Spleen (tissue), 11 donors: ENCODE data around the gene RIC8B. TPM values are rescaled to one million over a fixed set of nuclear protein-coding genes. Genes with fewer than 3 reads are reported as not detected.

ENCODE experiments used
- DNase-seq: peaks from one replicate; pipeline ENCODE4 v3.0.0-alpha.2; 2020
- H3K27ac ChIP-seq, 8 donors: fragments of 200-600 bp; sonication (generic) in 7 of 8; 1 replicate in 4 of 8; 2 replicates in 4 of 8; pipeline versions ENCODE4 v1.5.0 to v1.8.0; 2016 to 2021; ENCODE audit warnings: inconsistent platforms in 4 of 8, mild to moderate bottlenecking in 4 of 8, moderate library complexity in 1 of 8
- H3K27me3 ChIP-seq, 7 donors: fragments of 200-600 bp; sonication (generic) in 6 of 7; replicated peaks in 1 of 7; 1 replicate in 4 of 7; 2 replicates in 3 of 7; pipeline versions ENCODE4 v1.5.0 to v1.8.0; 2016 to 2021; ENCODE audit warnings: inconsistent platforms in 3 of 7, mild to moderate bottlenecking in 1 of 7
- H3K36me3 ChIP-seq, 6 donors: fragments of 200-600 bp; sonication (generic) in 5 of 6; 1 replicate in 4 of 6; 2 replicates in 2 of 6; pipeline versions ENCODE4 v1.5.0 to v1.8.0; 2016 to 2021; ENCODE audit warnings: inconsistent platforms in 2 of 6
- H3K4me1 ChIP-seq, 6 donors: fragments of 200-600 bp; sonication (generic) in 5 of 6; 1 replicate in 3 of 6; 2 replicates in 3 of 6; pipeline versions ENCODE4 v1.5.0 to v1.8.0; 2016 to 2021; ENCODE audit warnings: inconsistent platforms in 3 of 6
- H3K4me3 ChIP-seq, 8 donors: fragments of 200-600 bp; sonication (generic) in 7 of 8; 1 replicate in 4 of 8; 2 replicates in 4 of 8; pipeline versions ENCODE4 v1.5.0 to v1.8.0; 2016 to 2021; ENCODE audit warnings: inconsistent platforms in 4 of 8, mild to moderate bottlenecking in 4 of 8, moderate library complexity in 2 of 8
- H3K9me3 ChIP-seq, 8 donors: fragments of 200-600 bp; sonication (generic) in 7 of 8; 1 replicate in 4 of 8; 2 replicates in 4 of 8; pipeline versions ENCODE4 v1.5.0 to v1.8.0; 2016 to 2021; ENCODE audit warnings: inconsistent platforms in 4 of 8
- CTCF ChIP-seq, 11 experiments: fragments of 200-600 bp in 7 of 11; fragments of 450-650 bp in 4 of 11; sonication (generic) in 4 of 11; IDR thresholded peaks in 8 of 11; conservative IDR thresholded peaks in 3 of 11; 1 replicate in 7 of 11; 2 replicates in 4 of 11; pipeline versions ENCODE4 v1.4.0 to v1.8.0; 2016 to 2021; ENCODE audit warnings: antibody characterized with exemption in 11 of 11, inconsistent platforms in 4 of 11, mild to moderate bottlenecking in 1 of 11
- POLR2A ChIP-seq, 3 donors: fragments of 450-650 bp; IDR thresholded peaks; one replicate each; pipeline ENCODE4 v1.5.1; 2017; ENCODE audit warnings: antibody characterized with exemption in 3 of 3, mild to moderate bottlenecking in 1 of 3
- POLR2AphosphoS5 ChIP-seq, 3 donors: sonication (generic); formaldehyde crosslinking; IDR thresholded peaks; one replicate each; pipeline ENCODE4 v1.5.1; 2017; ENCODE audit warnings: antibody characterized with exemption in 3 of 3
- WGBS, 5 donors: extraction: QIAGEN DNeasy Blood & Tissue Kit in 3 of 5; methylation state at CpG; one replicate each; pipeline versions ENCODE4 v1.1.5 to v1.1.7; 2013 to 2018; 5-methylcytosine and 5-hydroxymethylcytosine counted together
- intact Hi-C: fragments of 100-400 bp; cut with DNase I; formaldehyde crosslinking; loops from one replicate; pipeline ENCODE4 v1.15.0; 2023; ENCODE audit warnings: low total_unique reads
- polyA plus RNA-seq, 3 donors: library from polyadenylated mRNA; stranded (reverse); fragments of 200-250 nt; gene quantifications; one replicate each; pipeline ENCODE4 v1.2.1, GENCODE V29; 2013
- total RNA-seq, 7 donors: library from RNA; depleted of rRNA in 3 of 7; stranded (reverse); fragments of >200 nt in 3 of 7; fragmentation: NEBNext Ultra II Directional in 4 of 7; extraction: Animal tissue kit (Norgen Biotek cat#: 25700) in 4 of 7; gene quantifications; one replicate each; pipeline versions ENCODE4 v1.1.0 to v1.2.1, GENCODE V29; 2016 to 2021
- donor health status: healthy with polysubstance abuse.
- donor health status: DM: no; HTN: no; CAD: no; lungs with moderate emphysema.
- donor health status: DM: no; HTN: no; CAD: no.
- donor health status: Bipolar disorder and iron deficiency.
- donor health status: healthy.
- donor health status: DM: no; HTN: no; CAD: no.
- donor health status: DM: yes; HTN: yes; CAD: no.

Gene RIC8B
- total and polyA plus RNA-seq, 10 donors: 1.9 to 21.3 (median 14.1) TPM

- Histone ChIP-seq H3K9me3 (no peaks in the 10 kb centered on the region), H3K36me3 (peaks cover 0 to 94% (median 12%) of the 10 kb centered on the region in 6 donors), H3K4me3 (no peak overlapping the region), H3K27ac (no peak overlapping the region), H3K27me3 (no peaks in the 10 kb centered on the region), H3K4me1 (no peaks in the 10 kb centered on the region)
- TF ChIP-seq POLR2AphosphoS5 (IDR thresholded peaks at IDR 0.05): no peak
- 97 to 98% (median 97%) methylated on average over 2 of the region's 2 CpGs for WGBS, 5 donors
- intact Hi-C loops: no loop called here
- DNase-seq: no peak
Measured at GRCh38 chr12:106847861-106848260, 73.4 kb downstream of the RIC8B start.

GRCh38 chr12:106851306-106851705 is 76.8 kb downstream of the RIC8B start:
- TF ChIP-seq POLR2AphosphoS5 (IDR thresholded peaks at IDR 0.05) (no peak), POLR2A (IDR thresholded peaks at IDR 0.05) (no peak), CTCF (IDR thresholded peaks at IDR 0.05 in 8 of 11, conservative IDR thresholded peaks at IDR 0.05 in 3 of 11) (no peak)
- Histone ChIP-seq H3K4me3 (no peak overlapping the region), H3K9me3 (no peaks in the 10 kb centered on the region), H3K36me3 (peaks cover 0 to 87% (median 8%) of the 10 kb centered on the region in 6 donors), H3K27me3 (no peaks in the 10 kb centered on the region), H3K27ac (no peak overlapping the region), H3K4me1 (no peaks in the 10 kb centered on the region)
- intact Hi-C loops: no loop called here
- DNase-seq: no peak
- 92 to 96% (median 94%) methylated on average over 5 of the region's 5 CpGs for WGBS, 5 donors

GRCh38 chr12:106854723-106855122 is 80.2 kb downstream of the RIC8B start:
- H3K9me3 ChIP-seq: no peaks in the 10 kb centered on the region
- intact Hi-C loops: no loop called here
- no peaks in the 10 kb centered on the region for H3K27me3 ChIP-seq
- H3K27ac ChIP-seq: no peak overlapping the region
- no peak for TF ChIP-seq CTCF (IDR thresholded peaks at IDR 0.05 in 8 of 11, conservative IDR thresholded peaks at IDR 0.05 in 3 of 11)
- TF ChIP-seq POLR2AphosphoS5 (IDR thresholded peaks at IDR 0.05): no peak
- no peak for TF ChIP-seq POLR2A (IDR thresholded peaks at IDR 0.05)
- no peaks in the 10 kb centered on the region for H3K4me1 ChIP-seq
- peaks cover 0 to 86% (median 8%) of the 10 kb centered on the region in 6 donors for H3K36me3 ChIP-seq
- no peak for DNase-seq
- WGBS, 5 donors: 93 to 96% (median 95%) methylated on average over 4 of the region's 4 CpGs
- no peak overlapping the region for H3K4me3 ChIP-seq

DNA sequence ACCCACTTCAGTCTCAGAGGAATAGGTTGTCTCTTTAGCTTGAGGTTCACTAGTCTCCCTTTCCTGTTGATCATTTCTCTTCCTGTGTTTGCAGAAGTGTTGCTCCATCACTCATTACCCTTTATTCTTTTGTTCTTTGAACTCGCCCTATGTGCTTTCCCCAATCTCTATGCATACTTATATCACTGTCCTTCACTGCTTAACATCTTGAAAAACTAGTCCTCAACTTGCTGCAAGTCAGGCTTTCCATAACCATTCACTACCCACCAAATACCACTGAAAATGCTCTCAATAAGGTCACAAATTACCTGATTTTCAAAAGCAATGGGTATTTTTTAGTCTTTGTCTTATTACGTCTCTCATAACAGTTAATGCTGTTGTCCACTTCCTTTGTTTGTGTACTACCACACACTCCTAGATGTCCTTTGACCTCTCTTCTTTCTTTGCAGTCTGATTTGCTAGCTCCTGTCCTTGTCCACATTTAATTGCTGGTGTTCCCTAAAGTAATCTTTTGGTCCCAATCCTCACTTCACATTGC is 80.8 kb downstream of the RIC8B start:
- no peaks in the 10 kb centered on the region for H3K4me1 ChIP-seq
- H3K27ac ChIP-seq: no peak overlapping the region
- H3K4me3 ChIP-seq: no peak overlapping the region
- no peaks in the 10 kb centered on the region for H3K9me3 ChIP-seq
- H3K36me3 ChIP-seq: peaks cover 0 to 86% (median 8%) of the 10 kb centered on the region in 6 donors
- no peak for DNase-seq
- WGBS, 5 donors: 65 to 83% (median 78%) methylated on average over 2 of the region's 2 CpGs
- TF ChIP-seq CTCF (IDR thresholded peaks at IDR 0.05 in 8 of 11, conservative IDR thresholded peaks at IDR 0.05 in 3 of 11): no peak
- TF ChIP-seq POLR2AphosphoS5 (IDR thresholded peaks at IDR 0.05): no peak
- no peak for TF ChIP-seq POLR2A (IDR thresholded peaks at IDR 0.05)
- H3K27me3 ChIP-seq: no peaks in the 10 kb centered on the region
- intact Hi-C loops: no loop called here
